ENCODE data around the gene CTSA.

CTSA gene

GRCh38 chr20:45843506-45843905 lies 47.6 kb upstream of the CTSA start:
- Histone ChIP-seq H4K8ac (ENCODE audit: low read depth, low read length) (no peak overlapping the region), H3K36me3 (replicated peaks in 1 of 2; ENCODE audit: control insufficient read depth in 2 of 2, insufficient read depth in 2 of 2, low read length in 2 of 2) (peaks cover 18 to 73% of the 10 kb centered on the region in 2 donors), H3K27me3 (ENCODE audit: control insufficient read depth in 3 of 3, insufficient read depth in 3 of 3, low read depth in 1 of 3, low read length in 3 of 3) (no peaks in the 10 kb centered on the region), H3K9ac (ENCODE audit: low read depth, low read length, poor library complexity) (no peak overlapping the region), H2AFZ (ENCODE audit: low read length) (no peak overlapping the region), H3K4me3 (ENCODE audit: low read length in 2 of 2) (no peak overlapping the region), H2BK15ac (ENCODE audit: low read length) (no peak overlapping the region), H3K79me1 (ENCODE audit: low read depth, low read length) (no peaks in the 10 kb centered on the region), H3K27ac (replicated peaks; ENCODE audit: low read length) (no peak overlapping the region), H3K4me2 (ENCODE audit: insufficient read depth, low read length, poor library complexity, severe bottlenecking) (no peak overlapping the region), H2BK120ac (ENCODE audit: low read depth, low read length) (no peak overlapping the region), H3K14ac (ENCODE audit: low read length) (no peak overlapping the region), H4K91ac (ENCODE audit: low read depth, low read length, poor library complexity) (no peak overlapping the region), H3K4ac (ENCODE audit: low read length) (no peak overlapping the region), H3K9me3 (replicated peaks in 1 of 2; ENCODE audit: control insufficient read depth in 2 of 2, insufficient read depth in 1 of 2, low read depth in 1 of 2, low read length in 2 of 2) (no peaks in the 10 kb centered on the region), H2BK5ac (ENCODE audit: low read length) (no peak overlapping the region), H2AK5ac (ENCODE audit: low read depth, low read length) (no peak overlapping the region), H3K4me1 (ENCODE audit: control insufficient read depth in 2 of 2, insufficient read depth in 1 of 2, low read depth in 1 of 2, low read length in 2 of 2) (no peaks in the 10 kb centered on the region), H3K23ac (ENCODE audit: low read depth, low read length, poor library complexity) (no peak overlapping the region), H3K18ac (ENCODE audit: low read length) (no peak overlapping the region), H2BK12ac (ENCODE audit: low read length) (no peak overlapping the region)
- no peak for DNase-seq (ENCODE audit: low spot score)
- WGBS, 2 donors (ENCODE audit: extremely low coverage in 2 of 2, insufficient read length in 2 of 2, insufficient replicate concordance in 1 of 2) = no CpG with 5 or more reads among the region's 14 CpGs

- Histone ChIP-seq H3K4me3 (ENCODE audit: low read length in 2 of 2) (no peak overlapping the region), H3K14ac (ENCODE audit: low read length) (no peak overlapping the region)
These were observed 45.7 kb upstream of the CTSA start for GRCh38 chr20:45845452-45845851.

GRCh38 chr20:45848421-45848820 lies 42.7 kb upstream of the CTSA start:
- DNase-seq (ENCODE audit: low spot score) = no peak
- Histone ChIP-seq H3K9me3 (replicated peaks in 1 of 2; ENCODE audit: control insufficient read depth in 2 of 2, insufficient read depth in 1 of 2, low read depth in 1 of 2, low read length in 2 of 2) (no peaks in the 10 kb centered on the region), H3K79me1 (ENCODE audit: low read depth, low read length) (no peaks in the 10 kb centered on the region), H3K27ac (replicated peaks; ENCODE audit: low read length) (no peak overlapping the region), H3K23ac (ENCODE audit: low read depth, low read length, poor library complexity) (no peak overlapping the region), H3K18ac (ENCODE audit: low read length) (no peak overlapping the region), H3K27me3 (ENCODE audit: control insufficient read depth in 3 of 3, insufficient read depth in 3 of 3, low read depth in 1 of 3, low read length in 3 of 3) (no peaks in the 10 kb centered on the region), H2BK15ac (ENCODE audit: low read length) (no peak overlapping the region), H3K4me2 (ENCODE audit: insufficient read depth, low read length, poor library complexity, severe bottlenecking) (no peak overlapping the region), H2BK120ac (ENCODE audit: low read depth, low read length) (no peak overlapping the region), H3K4me1 (ENCODE audit: control insufficient read depth in 2 of 2, insufficient read depth in 1 of 2, low read depth in 1 of 2, low read length in 2 of 2) (no peaks in the 10 kb centered on the region), H2AK5ac (ENCODE audit: low read depth, low read length) (no peak overlapping the region), H2AFZ (ENCODE audit: low read length) (no peak overlapping the region), H3K14ac (ENCODE audit: low read length) (no peak overlapping the region), H4K91ac (ENCODE audit: low read depth, low read length, poor library complexity) (no peak overlapping the region), H3K9ac (ENCODE audit: low read depth, low read length, poor library complexity) (no peak overlapping the region), H2BK12ac (ENCODE audit: low read length) (no peak overlapping the region), H3K36me3 (replicated peaks in 1 of 2; ENCODE audit: control insufficient read depth in 2 of 2, insufficient read depth in 2 of 2, low read length in 2 of 2) (peaks cover 10 to 53% of the 10 kb centered on the region in 2 donors), H3K4me3 (ENCODE audit: low read length in 2 of 2) (peak overlapping the region in 1 of 2 donors; percentile 49), H4K8ac (ENCODE audit: low read depth, low read length) (no peak overlapping the region), H2BK5ac (ENCODE audit: low read length) (no peak overlapping the region), H3K4ac (ENCODE audit: low read length) (no peak overlapping the region)
- WGBS, 2 donors (ENCODE audit: extremely low coverage in 2 of 2, insufficient read length in 2 of 2, insufficient replicate concordance in 1 of 2) = no CpG with 5 or more reads among the region's 8 CpGs

More at GRCh38 chr20:45845452-45845851, 45.7 kb upstream of the CTSA start:
- H3K9ac ChIP-seq (ENCODE audit: low read depth, low read length, poor library complexity) = no peak overlapping the region
- H3K4me1 ChIP-seq (ENCODE audit: control insufficient read depth in 2 of 2, insufficient read depth in 1 of 2, low read depth in 1 of 2, low read length in 2 of 2) = no peaks in the 10 kb centered on the region
- H3K23ac ChIP-seq (ENCODE audit: low read depth, low read length, poor library complexity) = no peak overlapping the region
- no peak overlapping the region for H4K91ac ChIP-seq (ENCODE audit: low read depth, low read length, poor library complexity)
- no peak overlapping the region for H3K4ac ChIP-seq (ENCODE audit: low read length)
- H3K9me3 ChIP-seq (replicated peaks in 1 of 2; ENCODE audit: control insufficient read depth in 2 of 2, insufficient read depth in 1 of 2, low read depth in 1 of 2, low read length in 2 of 2) = no peaks in the 10 kb centered on the region
- no peaks in the 10 kb centered on the region for H3K79me1 ChIP-seq (ENCODE audit: low read depth, low read length)
- H3K27ac ChIP-seq (replicated peaks; ENCODE audit: low read length) = no peak overlapping the region
- H3K36me3 ChIP-seq (replicated peaks in 1 of 2; ENCODE audit: control insufficient read depth in 2 of 2, insufficient read depth in 2 of 2, low read length in 2 of 2) = peaks cover 18 to 73% of the 10 kb centered on the region in 2 donors
- no peak overlapping the region for H2AFZ ChIP-seq (ENCODE audit: low read length)
- no peak overlapping the region for H2BK120ac ChIP-seq (ENCODE audit: low read depth, low read length)
- H2AK5ac ChIP-seq (ENCODE audit: low read depth, low read length) = no peak overlapping the region
- no peak overlapping the region for H2BK15ac ChIP-seq (ENCODE audit: low read length)
- H3K18ac ChIP-seq (ENCODE audit: low read length) = no peak overlapping the region
- no peak overlapping the region for H4K8ac ChIP-seq (ENCODE audit: low read depth, low read length)
- no peaks in the 10 kb centered on the region for H3K27me3 ChIP-seq (ENCODE audit: control insufficient read depth in 3 of 3, insufficient read depth in 3 of 3, low read depth in 1 of 3, low read length in 3 of 3)
- no peak overlapping the region for H2BK5ac ChIP-seq (ENCODE audit: low read length)
- DNase-seq (ENCODE audit: low spot score) = no peak
- no peak overlapping the region for H3K4me2 ChIP-seq (ENCODE audit: insufficient read depth, low read length, poor library complexity, severe bottlenecking)
- H2BK12ac ChIP-seq (ENCODE audit: low read length) = no peak overlapping the region

- WGBS, 2 donors (ENCODE audit: extremely low coverage in 2 of 2, insufficient read length in 2 of 2, insufficient replicate concordance in 1 of 2) = no CpG with 5 or more reads among the region's 8 CpGs
These were observed 42.1 kb upstream of the CTSA start for GRCh38 chr20:45848969-45849582.

More at GRCh38 chr20:45848969-45849582, 42.1 kb upstream of the CTSA start:
- H2AK5ac ChIP-seq (ENCODE audit: low read depth, low read length) = no peak overlapping the region
- no peak overlapping the region for H2BK15ac ChIP-seq (ENCODE audit: low read length)
- H3K4me3 ChIP-seq (ENCODE audit: low read length in 2 of 2) = no peak overlapping the region
- no peak for DNase-seq (ENCODE audit: low spot score)
- H3K4me1 ChIP-seq (ENCODE audit: control insufficient read depth in 2 of 2, insufficient read depth in 1 of 2, low read depth in 1 of 2, low read length in 2 of 2) = no peaks in the 10 kb centered on the region
- no peak overlapping the region for H2AFZ ChIP-seq (ENCODE audit: low read length)
- no peaks in the 10 kb centered on the region for H3K9me3 ChIP-seq (replicated peaks in 1 of 2; ENCODE audit: control insufficient read depth in 2 of 2, insufficient read depth in 1 of 2, low read depth in 1 of 2, low read length in 2 of 2)
- no peak overlapping the region for H3K23ac ChIP-seq (ENCODE audit: low read depth, low read length, poor library complexity)
- H2BK5ac ChIP-seq (ENCODE audit: low read length) = no peak overlapping the region
- no peak overlapping the region for H3K4ac ChIP-seq (ENCODE audit: low read length)
- H3K4me2 ChIP-seq (ENCODE audit: insufficient read depth, low read length, poor library complexity, severe bottlenecking) = no peak overlapping the region
- no peak overlapping the region for H3K18ac ChIP-seq (ENCODE audit: low read length)
- peaks cover 5 to 49% of the 10 kb centered on the region in 2 donors for H3K36me3 ChIP-seq (replicated peaks in 1 of 2; ENCODE audit: control insufficient read depth in 2 of 2, insufficient read depth in 2 of 2, low read length in 2 of 2)
- no peak overlapping the region for H2BK12ac ChIP-seq (ENCODE audit: low read length)
- H3K27me3 ChIP-seq (ENCODE audit: control insufficient read depth in 3 of 3, insufficient read depth in 3 of 3, low read depth in 1 of 3, low read length in 3 of 3) = no peaks in the 10 kb centered on the region
- H4K91ac ChIP-seq (ENCODE audit: low read depth, low read length, poor library complexity) = no peak overlapping the region
- no peak overlapping the region for H3K14ac ChIP-seq (ENCODE audit: low read length)
- no peak overlapping the region for H3K9ac ChIP-seq (ENCODE audit: low read depth, low read length, poor library complexity)
- H4K8ac ChIP-seq (ENCODE audit: low read depth, low read length) = no peak overlapping the region
- no peak overlapping the region for H2BK120ac ChIP-seq (ENCODE audit: low read depth, low read length)
- no peaks in the 10 kb centered on the region for H3K79me1 ChIP-seq (ENCODE audit: low read depth, low read length)
- no peak overlapping the region for H3K27ac ChIP-seq (replicated peaks; ENCODE audit: low read length)

Data from neuronal stem cell (in vitro differentiated cells).